ENCODE measurements around the gene PITPNB. TPM values are rescaled to one million over a fixed set of nuclear protein-coding genes. Genes with fewer than 3 reads are reported as not detected.

The PITPNB gene
- total RNA-seq (2022; extraction: Qiagen RNA extraction), result 43.1 to 59.2 TPM (median 45.6 TPM) in 5 replicates

GRCh38 chr22:27919222-27919941 is at the start of gene PITPNB:
TSS of gene PITPNB (minus strand) at chr22:27919256. CDS start at chr22:27919191, 65 bp downstream.

Other genes starting within 250 kb of the PITPNB start
- 2.5 to 3.6 TPM (median 2.8 TPM) in 5 replicates for gene MN1, start 117.5 kb downstream of the PITPNB start, total RNA-seq (2022; extraction: Qiagen RNA extraction)